Right forelimb (tissue), 1 donor: ENCODE measurements around the gene PPP1R2.
"Not testable (repeated sequence)": the region's sequence is repeated elsewhere in the genome, so short reads cannot be mapped to it uniquely, and the experiment has no call there.

Experiments
- DNase-seq: peaks from one replicate; pipeline ENCODE4 v3.0.0-alpha.2; 2018

PPP1R2 gene

DNA sequence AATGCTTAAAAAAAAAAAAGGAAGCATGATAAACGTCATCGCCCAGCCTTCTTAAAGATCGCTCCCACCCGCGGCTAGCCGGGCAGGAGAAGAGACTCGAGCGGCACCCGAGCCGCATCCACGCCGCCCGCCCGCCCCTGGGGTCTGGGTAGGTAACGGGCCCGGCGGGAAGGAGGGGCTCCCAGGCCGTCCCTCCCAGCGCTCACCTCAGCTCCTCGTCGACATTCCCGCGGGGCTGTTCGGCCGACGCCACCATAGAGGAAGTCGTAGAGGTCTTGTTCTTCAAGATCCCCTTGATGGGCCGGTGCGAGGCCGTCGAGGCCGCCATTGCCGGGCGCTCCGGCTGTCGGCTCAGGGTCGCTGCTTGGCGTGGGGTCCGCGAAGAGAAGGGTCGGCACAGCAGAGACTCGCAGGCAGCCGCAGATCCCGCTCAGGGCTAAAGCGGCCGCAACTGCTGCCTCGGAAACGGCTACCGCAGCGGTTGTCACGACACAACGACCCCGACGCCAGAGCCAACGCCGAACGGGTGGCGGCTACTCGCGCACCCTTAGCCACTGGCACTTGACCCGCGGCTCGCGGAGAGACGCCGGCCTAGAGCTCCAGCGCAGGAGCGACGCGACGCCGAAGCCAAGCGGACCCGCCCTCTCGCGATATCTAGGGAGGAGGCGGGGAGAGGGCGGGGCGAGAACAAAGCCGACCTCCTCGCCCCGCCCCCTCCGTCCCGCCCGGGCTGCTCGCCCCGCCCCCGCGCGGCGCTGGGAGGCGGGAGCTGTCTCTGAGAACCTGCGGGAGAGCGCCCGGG, at the start of gene PPP1R2:
Gene PPP1R2 (minus strand): TSS at position 628 of the 802 bp plus-strand sequence. CDS start 300 bp downstream, at position 328.
- DNase-seq = peak; percentile 94

GRCh38 chr3:195591852-195592251, 48.7 kb upstream of the PPP1R2 start:
- no peak for DNase-seq

DNA sequence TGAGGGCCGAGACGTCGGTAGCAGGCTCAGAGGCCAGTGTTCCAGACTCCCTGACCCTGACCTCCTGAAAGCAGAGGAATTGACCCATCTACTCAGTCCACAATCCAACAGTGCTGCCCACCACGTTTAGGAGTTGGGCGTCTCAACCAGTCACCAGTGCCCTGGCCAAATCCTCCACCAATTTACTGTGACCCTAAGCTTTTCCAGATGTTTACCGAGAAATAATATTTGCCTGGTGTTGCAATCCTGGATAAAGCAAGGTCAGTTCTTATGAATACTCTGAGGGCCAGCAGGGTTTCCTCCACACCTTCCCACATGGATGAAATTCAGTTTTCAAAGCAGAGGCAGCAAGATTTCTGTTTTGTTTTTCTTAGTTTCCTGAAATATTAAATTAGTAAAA, 48.1 kb upstream of the PPP1R2 start:
- DNase-seq = no peak

GRCh38 chr3:195590381-195590780, 47.3 kb upstream of the PPP1R2 start:
- DNase-seq = not testable (repeated sequence)

GRCh38 chr3:195589796-195590195, 46.7 kb upstream of the PPP1R2 start:
- not testable (repeated sequence) for DNase-seq

GRCh38 chr3:195587824-195588223, 44.7 kb upstream of the PPP1R2 start:
- no peak for DNase-seq

DNA sequence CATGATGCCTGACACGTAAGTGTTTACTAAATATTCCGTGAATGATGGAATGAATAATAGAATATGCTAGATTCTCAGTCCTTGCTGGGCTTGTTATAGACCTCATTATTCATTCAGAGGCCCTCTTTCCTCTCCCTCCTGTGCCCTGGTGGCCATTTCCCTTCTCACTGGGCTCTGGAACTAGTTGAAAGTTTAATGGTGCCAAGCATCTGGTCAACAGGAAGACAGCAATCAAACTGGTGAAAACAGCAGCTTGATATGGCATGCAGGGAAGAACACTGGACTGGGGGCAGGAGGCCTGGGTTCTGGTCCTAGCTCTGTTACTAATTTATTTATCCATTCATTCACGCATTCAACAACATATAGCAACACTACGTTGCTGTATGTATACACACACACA, 44.3 kb upstream of the PPP1R2 start:
- DNase-seq = no peak

GRCh38 chr3:195584543-195584870, 41.4 kb upstream of the PPP1R2 start:
- DNase-seq = no peak

GRCh38 chr3:195583831-195584542, 40.9 kb upstream of the PPP1R2 start, which contains the start of gene APOD:
Gene APOD (minus strand): TSS chr3:195583940. CDS start chr3:195579461, 4,479 bp downstream.
- peak; percentile 66 for DNase-seq

- DNase-seq = no peak
Observed at GRCh38 chr3:195582947-195583346, 39.8 kb upstream of the PPP1R2 start.

DNA sequence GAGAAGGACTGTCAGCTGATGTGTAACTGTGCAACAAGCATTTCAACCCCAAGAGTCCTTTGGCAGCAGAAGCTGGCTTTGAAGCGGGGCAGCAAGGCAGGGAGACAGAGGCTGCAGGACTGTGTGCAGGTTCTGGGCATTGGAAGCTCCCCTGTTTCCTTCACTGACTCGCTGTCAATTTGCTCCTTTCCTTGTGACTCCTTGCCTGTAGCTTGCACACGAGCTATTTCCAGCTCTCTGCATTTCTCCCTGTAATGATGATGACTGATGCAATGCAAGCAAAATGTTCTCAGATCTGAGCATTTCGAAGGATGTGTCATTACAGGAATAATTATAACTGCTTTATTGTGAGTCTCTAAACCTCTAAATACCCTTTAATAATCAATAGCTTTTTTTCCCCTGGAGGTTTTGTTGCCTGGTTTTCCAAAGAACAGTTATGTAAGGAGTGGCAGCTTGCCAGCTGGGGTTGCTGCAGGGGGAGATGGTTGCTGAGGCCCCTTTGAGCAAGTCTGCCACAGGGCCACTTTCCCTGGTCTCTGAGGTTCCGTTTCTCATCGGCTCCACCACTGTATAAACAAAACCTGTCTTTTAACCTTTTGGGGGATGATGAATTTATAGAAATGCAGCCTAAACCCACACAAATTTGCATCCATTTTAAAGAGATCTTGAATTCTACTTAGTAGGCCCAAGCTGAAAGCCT, 37.8 kb upstream of the PPP1R2 start:
- DNase-seq = no peak

GRCh38 chr3:195579281-195579680, 36.2 kb upstream of the PPP1R2 start:
- no peak for DNase-seq

GRCh38 chr3:195578565-195578964, 35.4 kb upstream of the PPP1R2 start:
- no peak for DNase-seq

- DNase-seq = no peak
Observed at GRCh38 chr3:195577645-195578177, 34.6 kb upstream of the PPP1R2 start.

DNA sequence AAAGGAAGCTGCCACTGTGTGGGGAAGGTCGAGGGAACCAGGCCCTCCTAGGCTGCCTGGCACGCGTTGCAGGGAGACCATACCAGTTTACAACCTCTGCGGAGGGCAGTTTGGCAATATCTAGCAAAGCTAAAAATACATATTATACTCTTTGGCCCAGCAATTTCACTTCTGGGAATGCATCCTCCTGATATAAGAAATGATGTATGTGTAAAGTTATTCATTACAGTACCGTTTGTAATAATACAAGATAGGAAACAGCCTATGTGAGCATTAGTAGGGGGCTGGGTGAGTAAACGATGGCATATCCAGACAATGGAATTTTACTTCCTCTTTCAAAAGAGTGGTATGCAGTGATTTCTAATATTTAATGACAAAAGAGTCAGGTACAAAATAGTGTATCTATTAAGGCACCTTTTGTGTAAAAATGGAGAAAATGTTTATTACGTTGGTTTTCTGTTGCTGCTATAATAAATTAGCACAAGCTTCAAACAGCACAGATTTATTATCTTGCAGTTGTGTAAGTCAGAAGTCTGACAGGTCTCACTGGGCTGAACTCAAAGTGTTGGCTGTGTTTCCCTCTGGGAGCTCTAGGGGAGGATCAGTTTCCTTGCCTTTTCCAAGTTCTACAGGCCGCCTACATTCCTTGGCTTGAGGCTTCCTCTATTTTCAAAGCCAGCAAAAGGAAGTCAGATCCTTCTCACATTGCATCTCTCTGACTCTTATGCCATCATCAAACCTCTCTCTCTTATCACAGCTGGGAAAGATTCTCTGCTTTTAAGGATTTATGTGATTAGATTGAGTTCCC, 31.6 kb upstream of the PPP1R2 start:
- DNase-seq = no peak

DNA sequence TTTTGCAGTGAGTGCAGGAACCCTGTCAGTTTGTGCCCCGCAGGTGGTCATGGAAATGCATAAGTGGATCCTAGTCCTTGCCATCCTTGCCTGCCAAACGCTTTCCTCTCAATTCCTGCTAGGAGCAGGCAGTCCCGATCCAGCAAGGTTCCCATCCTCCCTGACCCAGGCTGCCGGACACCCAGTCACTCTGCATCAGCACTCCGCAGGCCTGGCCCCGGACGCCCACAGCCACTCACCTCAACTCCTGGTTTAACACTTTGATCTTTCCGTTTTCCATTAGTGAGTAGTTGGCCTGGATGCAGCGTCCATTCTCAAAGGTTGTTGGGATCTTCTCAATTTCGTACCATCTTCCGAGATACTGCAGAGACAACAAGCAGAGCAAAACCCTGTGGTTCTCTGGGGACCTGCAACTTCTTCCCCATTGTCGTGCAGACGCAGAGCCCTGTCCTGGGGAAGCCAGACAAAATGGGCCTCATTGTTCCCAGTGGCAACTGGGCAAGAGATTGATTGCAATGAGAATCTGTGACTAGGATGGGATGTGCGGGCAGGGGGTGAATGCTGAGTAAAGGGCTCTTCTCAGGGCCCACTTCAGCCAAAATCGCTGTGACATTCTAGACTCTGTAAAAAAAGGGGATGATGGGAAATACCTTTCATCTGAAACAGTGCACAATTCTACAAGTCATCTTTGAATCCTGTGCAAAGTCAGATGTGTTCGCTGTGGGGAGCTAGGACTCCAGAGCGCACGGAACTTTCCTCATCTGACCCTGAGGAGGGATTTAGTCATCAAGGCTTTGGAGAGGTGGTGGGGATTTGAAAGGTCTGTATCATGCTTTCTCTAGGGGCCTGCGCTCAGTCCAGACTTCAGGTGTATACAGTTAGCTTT, 30.7 kb upstream of the PPP1R2 start:
- DNase-seq = no peak

- DNase-seq = no peak
Observed at GRCh38 chr3:195571361-195571760, 28.2 kb upstream of the PPP1R2 start.

- DNase-seq = no peak
Observed at GRCh38 chr3:195570912-195571311, 27.8 kb upstream of the PPP1R2 start.

GRCh38 chr3:195570344-195570743, 27.2 kb upstream of the PPP1R2 start:
- DNase-seq = no peak

DNA sequence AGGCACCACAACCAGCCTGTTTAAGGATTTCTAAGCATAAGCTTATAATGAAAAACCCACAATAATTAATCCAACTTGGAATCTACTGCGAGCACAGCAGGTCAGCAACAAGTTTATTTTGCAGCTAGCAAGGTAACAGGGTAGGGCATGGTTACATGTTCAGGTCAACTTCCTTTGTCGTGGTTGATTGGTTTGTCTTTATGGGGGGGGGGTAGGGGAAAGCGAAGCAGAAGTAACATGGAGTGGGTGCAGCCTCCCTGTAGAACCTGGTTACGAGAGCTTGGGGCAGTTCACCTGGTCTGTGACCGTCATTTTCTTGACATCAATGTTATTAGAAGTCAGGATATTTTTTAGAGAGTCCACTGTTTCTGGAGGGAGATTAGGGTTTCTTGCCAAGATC, 25.5 kb upstream of the PPP1R2 start:
- DNase-seq = no peak

GRCh38 chr3:195566797-195567196, 23.7 kb upstream of the PPP1R2 start:
- no peak for DNase-seq
